Measurements from ENCODE around the gene KLK2.

KLK2 gene

GRCh38 chr19:50851620-50852019 lies 21.6 kb upstream of the KLK2 start:
- DNase-seq = no peak

GRCh38 chr19:50854636-50855410 lies 18.4 kb upstream of the KLK2 start, which contains the start of gene KLK3:
Gene KLK3 (plus strand): TSS chr19:50854915. CDS start chr19:50854956, 41 bp downstream.
- no peak for DNase-seq

- no peak for DNase-seq
Observed at GRCh38 chr19:50857366-50857765, 15.9 kb upstream of the KLK2 start.

- no peak for DNase-seq
Observed at GRCh38 chr19:50858886-50859285, 14.4 kb upstream of the KLK2 start.

GRCh38 chr19:50859849-50860248 lies 13.4 kb upstream of the KLK2 start:
- no peak for DNase-seq

- no peak for DNase-seq
Observed at GRCh38 chr19:50861010-50861409, 12.2 kb upstream of the KLK2 start.

- no peak for DNase-seq
Observed at GRCh38 chr19:50861496-50862286, 11.5 kb upstream of the KLK2 start.

GRCh38 chr19:50869479-50869878 lies 3.8 kb upstream of the KLK2 start:
- no peak for DNase-seq

GRCh38 chr19:50870417-50871089 lies 2.7 kb upstream of the KLK2 start:
- peak; percentile 3 for DNase-seq

- DNase-seq = no peak
Observed at GRCh38 chr19:50874211-50874610, 972 bp downstream of the KLK2 start.

GRCh38 chr19:50875795-50876422 lies 2.7 kb downstream of the KLK2 start:
- no peak for DNase-seq

- DNase-seq = no peak
Observed at GRCh38 chr19:50876456-50876855, 3.2 kb downstream of the KLK2 start.

- no peak for DNase-seq
Observed at GRCh38 chr19:50877338-50877737, 4.1 kb downstream of the KLK2 start.

- DNase-seq = no peak
Observed at GRCh38 chr19:50878851-50879250, 5.6 kb downstream of the KLK2 start.

GRCh38 chr19:50880241-50880640 lies 7.0 kb downstream of the KLK2 start:
- no peak for DNase-seq

- DNase-seq = no peak
Observed at GRCh38 chr19:50882188-50882587, 8.9 kb downstream of the KLK2 start.

- no peak for DNase-seq
Observed at GRCh38 chr19:50889638-50890037, 16.4 kb downstream of the KLK2 start.

- peak; percentile 57 for DNase-seq
Observed at GRCh38 chr19:50890422-50891252, 17.4 kb downstream of the KLK2 start.

- no peak for DNase-seq
Observed at GRCh38 chr19:50891253-50891625, 18.0 kb downstream of the KLK2 start.

GRCh38 chr19:50893047-50893736 lies 20.0 kb downstream of the KLK2 start:
- no peak for DNase-seq
